Bone marrow (tissue), 2 donors: ENCODE measurements around the gene PCF11.

ENCODE experiments used
- DNase-seq, 2 donors: peaks; one replicate each; lab custom pipeline; 2025; lab: John Stamatoyannopoulos, UW

PCF11 gene

GRCh38 chr11:83151274-83151977 is 5.5 kb upstream of the PCF11 start:
- no peak for DNase-seq

- DNase-seq = no peak
These were observed 4.7 kb upstream of the PCF11 start for GRCh38 chr11:83152264-83152663.

- DNase-seq = no peak
These were observed 3.2 kb upstream of the PCF11 start for GRCh38 chr11:83153764-83154163.

- DNase-seq = peak; percentile 91 to 100
These were observed 561 bp upstream of the PCF11 start for GRCh38 chr11:83156144-83156995.

DNA sequence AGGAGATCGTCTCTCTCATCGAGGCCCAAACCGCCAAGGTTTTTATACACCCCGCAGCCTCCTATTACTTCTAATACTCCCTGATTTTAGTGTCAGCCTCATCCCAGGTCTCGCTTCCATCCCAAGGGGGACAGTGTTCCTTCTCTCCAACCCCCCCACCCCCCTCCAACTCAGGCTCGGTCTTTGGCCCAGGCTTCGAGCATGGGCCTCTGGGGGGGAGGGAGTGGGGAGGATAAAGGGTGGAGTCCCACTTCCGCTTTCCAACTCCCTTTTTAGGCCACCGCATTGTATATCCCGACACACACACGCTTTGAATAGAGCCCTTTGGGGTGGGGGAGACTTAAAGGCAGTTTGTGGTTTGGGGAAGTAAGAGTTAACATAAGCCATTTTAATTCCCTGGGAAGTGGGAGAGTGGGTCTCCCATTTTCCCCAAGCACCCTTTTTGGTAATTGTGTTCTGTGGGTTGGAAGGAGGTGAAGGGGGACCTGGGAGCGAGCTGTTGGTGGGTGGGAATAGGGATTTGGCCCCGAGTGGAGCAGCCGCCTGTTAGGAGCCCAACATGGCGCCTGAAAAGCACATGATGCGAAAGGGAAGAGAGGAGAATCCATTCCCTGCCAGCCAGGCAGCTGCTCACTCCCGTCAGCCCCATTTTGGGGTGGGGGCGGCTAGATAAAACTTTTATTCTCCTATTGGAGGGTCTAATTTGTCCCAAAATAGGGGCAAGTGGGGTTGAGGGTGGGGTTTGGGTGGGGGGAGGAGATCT is 844 bp downstream of the PCF11 start:
- peak; percentile 18 to 42 for DNase-seq

- DNase-seq = no peak
These were observed 1.4 kb downstream of the PCF11 start for GRCh38 chr11:83158357-83158786.

GRCh38 chr11:83158965-83159901 is 2.3 kb downstream of the PCF11 start:
- DNase-seq = no peak

GRCh38 chr11:83159902-83160865 is 3.3 kb downstream of the PCF11 start:
- DNase-seq = no peak

- DNase-seq = no peak
These were observed 4.8 kb downstream of the PCF11 start for GRCh38 chr11:83161610-83162199.

GRCh38 chr11:83162377-83162776 is 5.4 kb downstream of the PCF11 start:
- peak in 1 of 2 donors; percentile 32 for DNase-seq

DNA sequence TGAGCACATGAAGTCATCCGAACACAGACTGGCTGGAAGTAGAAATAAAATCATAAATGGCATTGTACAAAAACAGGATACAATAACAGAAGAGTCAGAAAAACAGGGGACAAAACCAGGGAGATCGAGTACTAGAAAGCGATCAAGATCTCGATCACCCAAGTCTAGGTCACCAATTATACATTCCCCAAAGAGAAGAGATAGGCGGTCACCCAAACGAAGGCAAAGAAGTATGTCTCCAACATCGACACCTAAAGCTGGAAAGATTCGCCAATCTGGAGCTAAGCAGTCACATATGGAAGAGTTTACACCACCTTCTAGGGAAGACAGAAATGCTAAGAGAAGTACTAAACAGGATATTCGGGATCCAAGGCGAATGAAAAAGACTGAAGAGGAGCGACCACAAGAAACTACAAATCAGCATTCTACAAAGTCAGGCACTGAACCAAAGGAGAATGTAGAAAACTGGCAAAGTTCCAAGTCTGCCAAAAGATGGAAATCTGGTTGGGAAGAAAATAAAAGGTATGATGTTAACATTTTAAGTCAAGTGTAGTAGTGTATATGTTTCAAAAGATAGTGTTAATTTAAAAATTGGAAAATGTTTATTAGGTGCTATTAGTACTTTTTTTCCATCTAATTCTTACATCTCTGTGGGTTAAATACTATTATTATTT is 9.4 kb downstream of the PCF11 start:
- no peak for DNase-seq

- DNase-seq = no peak
These were observed 11.8 kb downstream of the PCF11 start for GRCh38 chr11:83168756-83169155.

- no peak for DNase-seq
These were observed 13.9 kb downstream of the PCF11 start for GRCh38 chr11:83170865-83171264.

- DNase-seq = no peak
These were observed 15.6 kb downstream of the PCF11 start for GRCh38 chr11:83172551-83172950.

GRCh38 chr11:83174008-83174407 is 17.1 kb downstream of the PCF11 start:
- DNase-seq = peak in 1 of 2 donors; percentile 35

- DNase-seq = no peak
These were observed 18.9 kb downstream of the PCF11 start for GRCh38 chr11:83175815-83176214.

- no peak for DNase-seq
These were observed 24.9 kb downstream of the PCF11 start for GRCh38 chr11:83181815-83182214.

DNA sequence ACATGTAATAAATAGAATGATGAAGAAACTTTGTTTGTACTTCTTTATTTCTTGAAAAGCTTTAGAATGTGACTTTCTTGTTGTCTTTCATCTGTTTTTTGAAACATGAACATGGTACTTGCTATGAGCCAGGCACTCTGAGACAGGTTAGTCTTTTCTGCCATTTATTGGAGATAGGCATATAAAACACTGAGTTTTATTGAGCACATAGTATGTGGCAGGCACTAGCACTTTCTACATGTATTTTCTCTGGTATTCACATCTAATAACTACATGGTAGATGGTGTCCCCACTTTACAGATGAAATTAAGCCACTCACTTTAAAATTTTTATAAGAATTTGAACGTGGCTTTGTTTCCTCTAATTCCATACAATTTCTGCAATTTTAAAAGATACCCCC is 28.8 kb downstream of the PCF11 start:
- DNase-seq = no peak

DNA sequence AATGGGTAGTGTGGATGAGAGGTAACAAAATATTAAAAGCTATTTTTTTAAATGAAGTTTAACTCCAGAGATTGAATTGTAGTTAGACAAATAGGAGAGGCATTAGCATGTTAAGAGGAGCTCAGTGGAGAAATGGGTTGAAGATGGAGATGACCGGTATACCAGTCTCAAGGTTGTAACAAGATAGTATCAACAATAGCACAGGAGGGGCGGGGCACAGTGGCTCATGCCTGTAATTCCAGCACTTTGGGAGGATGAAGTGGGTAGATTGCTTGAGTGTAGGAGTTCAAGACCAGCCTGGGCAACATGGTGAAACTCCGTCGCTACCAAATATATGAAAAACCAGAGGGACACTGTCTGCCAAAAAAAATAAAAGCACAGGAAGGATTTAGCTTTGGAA is 30.5 kb downstream of the PCF11 start:
- DNase-seq = no peak
